ENCODE data around the gene CRELD1.

GRCh38 chr3:9942164-9942563 lies 8.5 kb downstream of the CRELD1 start:
- TF ChIP-seq CTCF (IDR thresholded peaks at IDR 0.05; ENCODE audit: poor library complexity) = no peak
- TF ChIP-seq EZH2phosphoT487 (IDR thresholded peaks at IDR 0.05; ENCODE audit: low read depth, severe bottlenecking, unreplicated experiment) = no peak

Data from hepatocyte (in vitro differentiated cells).